ENCODE data around the gene MYL4.

DNA sequence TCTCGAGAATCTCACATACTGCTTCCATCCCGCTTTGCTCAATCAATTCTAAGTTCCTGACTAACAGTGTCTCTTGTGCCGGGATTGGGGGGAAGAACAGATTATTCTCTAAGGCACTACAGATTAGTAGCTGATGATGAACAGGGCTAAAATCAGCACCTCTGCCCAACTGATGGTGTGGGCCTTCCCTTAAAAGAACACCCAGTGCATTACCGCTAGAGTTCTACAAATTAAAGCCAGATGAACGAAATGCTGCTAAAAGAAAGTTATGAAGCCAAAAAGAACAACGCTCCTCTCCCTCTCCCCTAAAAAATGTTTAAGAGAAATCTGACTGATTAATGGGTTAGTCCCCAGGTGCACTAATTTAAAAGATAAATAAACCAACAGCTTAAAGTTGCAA, 24.5 kb upstream of the MYL4 start:
- TF ChIP-seq, protein P1, sequence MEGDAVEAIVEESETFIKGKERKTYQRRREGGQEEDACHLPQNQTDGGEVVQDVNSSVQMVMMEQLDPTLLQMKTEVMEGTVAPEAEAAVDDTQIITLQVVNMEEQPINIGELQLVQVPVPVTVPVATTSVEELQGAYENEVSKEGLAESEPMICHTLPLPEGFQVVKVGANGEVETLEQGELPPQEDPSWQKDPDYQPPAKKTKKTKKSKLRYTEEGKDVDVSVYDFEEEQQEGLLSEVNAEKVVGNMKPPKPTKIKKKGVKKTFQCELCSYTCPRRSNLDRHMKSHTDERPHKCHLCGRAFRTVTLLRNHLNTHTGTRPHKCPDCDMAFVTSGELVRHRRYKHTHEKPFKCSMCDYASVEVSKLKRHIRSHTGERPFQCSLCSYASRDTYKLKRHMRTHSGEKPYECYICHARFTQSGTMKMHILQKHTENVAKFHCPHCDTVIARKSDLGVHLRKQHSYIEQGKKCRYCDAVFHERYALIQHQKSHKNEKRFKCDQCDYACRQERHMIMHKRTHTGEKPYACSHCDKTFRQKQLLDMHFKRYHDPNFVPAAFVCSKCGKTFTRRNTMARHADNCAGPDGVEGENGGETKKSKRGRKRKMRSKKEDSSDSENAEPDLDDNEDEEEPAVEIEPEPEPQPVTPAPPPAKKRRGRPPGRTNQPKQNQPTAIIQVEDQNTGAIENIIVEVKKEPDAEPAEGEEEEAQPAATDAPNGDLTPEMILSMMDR (IDR thresholded peaks at IDR 0.05), result no peak
- TF ChIP-seq POLR2A (IDR thresholded peaks at IDR 0.05), result no peak
